HG02973 (cell line): Measurements from ENCODE around the gene LY6G6C.
A peak's percentile ranks its signal among the peaks of the same experiment; 100 is the strongest.

ENCODE experiments used
- ATAC-seq: cut with Tn5 transposase; IDR thresholded peaks from one replicate; pipeline ENCODE4 v1.9.1; 2021; ENCODE audit warnings: moderate library complexity; ENCODE audit not compliant: unreplicated experiment

The LY6G6C gene

GRCh38 chr6:31742894-31743293 lies 21.3 kb upstream of the LY6G6C start:
- ATAC-seq: no peak

GRCh38 chr6:31741815-31742214 lies 20.3 kb upstream of the LY6G6C start:
- ATAC-seq: no peak

GRCh38 chr6:31740397-31741223 lies 19.1 kb upstream of the LY6G6C start:
- no peak for ATAC-seq

- ATAC-seq: peak; percentile 57
These were observed 18.3 kb upstream of the LY6G6C start, which contains the start of gene MSH5 for GRCh38 chr6:31739639-31740396. Gene MSH5, plus strand, starts transcription at chr6:31740005. Its CDS starts 462 bp downstream, at chr6:31740467.

- ATAC-seq: no peak
These were observed 16.7 kb upstream of the LY6G6C start for GRCh38 chr6:31737991-31738979.

- no peak for ATAC-seq
These were observed 15.9 kb upstream of the LY6G6C start for GRCh38 chr6:31737315-31737990.

- ATAC-seq: no peak
These were observed 15.3 kb upstream of the LY6G6C start for GRCh38 chr6:31736768-31737314.

GRCh38 chr6:31736021-31736767 lies 14.6 kb upstream of the LY6G6C start, which contains the start of gene CLIC1:
Gene CLIC1, minus strand, starts transcription at chr6:31736530. Its CDS starts 230 bp downstream, at chr6:31736300.
- no peak for ATAC-seq

DNA sequence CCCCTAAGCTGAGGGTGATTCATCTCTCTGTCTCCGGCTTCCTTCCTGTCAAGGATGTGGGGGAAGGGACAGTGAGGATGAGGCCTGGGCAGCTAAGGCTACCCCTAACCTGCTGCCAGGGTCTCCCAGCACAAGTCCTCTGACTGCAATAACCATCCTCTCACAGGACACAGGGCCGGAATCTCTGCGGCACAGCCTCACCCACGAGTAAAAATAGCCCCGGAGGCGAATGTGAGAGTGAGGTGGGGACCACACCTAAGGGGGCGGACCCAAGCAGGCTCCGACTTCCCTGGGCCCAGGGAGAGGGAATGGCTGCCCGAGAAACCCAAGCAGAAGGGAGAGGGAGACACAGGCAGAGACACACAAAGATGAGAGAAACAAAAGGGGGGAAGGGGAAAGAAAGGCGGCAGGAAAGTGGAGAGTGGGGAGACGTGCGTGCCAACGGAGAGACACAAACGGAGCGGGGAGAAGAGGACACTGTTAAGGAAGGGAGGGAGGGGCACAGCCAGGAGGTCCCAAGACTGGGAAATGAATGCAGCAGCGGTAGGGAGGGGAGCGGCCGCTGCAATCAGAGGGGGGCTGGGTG lies 13.4 kb upstream of the LY6G6C start:
- no peak for ATAC-seq

DNA sequence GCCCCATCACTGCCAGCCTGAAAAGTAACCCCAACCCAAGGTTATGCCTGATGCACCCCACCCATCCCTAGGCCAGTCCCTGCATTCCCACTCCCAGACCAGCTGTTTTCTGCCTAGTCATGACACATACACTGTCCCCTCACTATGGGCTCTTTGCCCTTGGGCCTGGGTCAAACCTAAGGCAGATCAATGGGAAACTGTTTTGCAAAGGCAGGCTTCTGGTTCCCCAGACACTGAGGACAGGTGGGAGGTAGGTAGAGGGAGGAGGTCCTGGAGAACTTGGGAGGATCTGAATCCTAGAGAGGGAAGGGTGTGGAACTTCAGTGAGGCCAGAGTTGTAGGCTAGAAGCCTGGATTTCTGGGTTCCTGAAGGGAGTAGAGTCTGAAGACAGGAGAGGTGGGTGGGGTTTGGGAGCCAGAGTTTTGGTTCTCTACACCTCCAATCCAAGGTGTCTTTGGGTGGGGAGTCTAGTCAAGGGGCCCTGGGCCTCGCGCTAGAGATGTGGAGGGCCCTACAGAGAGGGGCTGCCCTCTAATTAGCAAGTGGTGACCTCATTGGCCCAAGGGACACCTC lies 12.8 kb upstream of the LY6G6C start:
- ATAC-seq: no peak

GRCh38 chr6:31733734-31734133 lies 12.2 kb upstream of the LY6G6C start:
- no peak for ATAC-seq

DNA sequence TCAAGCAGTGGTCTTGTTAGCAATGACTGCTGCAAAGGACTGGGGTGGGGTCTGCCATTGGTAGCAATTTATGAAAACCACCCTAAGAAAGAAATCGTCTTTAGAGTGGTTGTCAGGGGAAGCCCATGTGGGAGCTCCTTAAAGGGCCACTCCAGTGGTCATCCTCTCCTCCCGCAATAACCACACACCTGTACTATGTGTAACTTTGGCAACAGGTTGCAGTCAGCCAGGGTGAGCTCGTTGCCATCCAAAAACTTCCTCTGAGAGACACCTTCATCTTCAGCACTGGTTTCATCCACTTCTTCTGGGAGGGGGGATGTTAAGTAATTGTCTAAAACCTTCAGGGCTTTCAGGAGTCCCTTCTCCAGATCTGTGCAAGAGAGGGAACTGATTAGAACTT lies 10.5 kb upstream of the LY6G6C start:
- no peak for ATAC-seq

DNA sequence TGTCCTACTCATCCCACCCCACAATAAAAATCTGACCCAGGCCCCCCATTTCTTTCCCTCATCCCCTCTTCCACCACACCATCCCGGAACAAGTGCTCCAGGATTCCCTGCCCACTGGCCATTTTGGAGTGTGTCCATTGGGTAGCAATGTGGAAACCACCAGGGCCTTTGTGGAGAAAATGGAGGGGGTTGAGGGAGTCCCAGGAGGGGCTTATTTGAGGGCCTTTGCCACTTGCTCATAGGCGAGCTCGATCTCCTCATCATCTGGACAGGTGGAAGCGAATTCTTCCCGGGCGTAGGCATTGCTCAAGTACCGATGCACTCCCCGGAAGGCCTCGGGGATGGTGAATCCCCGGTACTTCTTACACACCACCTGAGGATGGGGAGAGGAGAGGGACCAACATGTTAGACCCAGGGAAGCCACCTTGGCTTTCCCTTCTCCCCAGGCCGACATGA lies 9.1 kb upstream of the LY6G6C start:
- no peak for ATAC-seq

DNA sequence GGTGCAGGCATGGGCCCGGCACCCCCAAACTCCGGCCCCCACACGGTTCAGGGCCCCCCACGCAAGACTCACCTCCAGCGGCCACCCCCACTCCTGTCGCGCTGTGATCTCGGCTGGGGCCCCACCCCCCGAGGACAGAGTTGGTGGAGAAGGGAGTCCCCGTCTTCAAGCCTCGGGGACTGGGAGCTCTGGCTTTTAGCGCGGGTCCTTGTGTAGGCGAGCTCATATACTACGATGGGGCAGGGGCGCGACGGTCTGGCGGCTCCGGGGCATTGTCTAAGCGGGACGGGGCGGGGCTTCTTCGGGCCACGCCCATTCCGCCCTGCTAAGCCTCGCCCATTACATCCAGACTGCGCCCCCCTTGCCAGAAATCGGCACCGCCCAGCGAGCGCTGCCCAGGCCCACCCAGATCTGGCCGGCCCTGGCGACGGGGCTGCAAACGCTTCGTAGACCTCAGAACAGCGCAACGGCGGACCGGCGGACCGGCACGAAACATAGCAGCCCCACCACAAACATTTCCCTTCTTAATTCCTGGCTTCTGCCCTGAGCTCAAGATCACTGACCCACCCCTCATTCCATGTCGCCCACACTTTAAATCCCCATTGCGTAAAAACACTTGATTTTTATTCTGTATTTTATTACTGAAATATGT lies 8.6 kb upstream of the LY6G6C start:
- ATAC-seq: no peak

- peak; percentile 43 for ATAC-seq
These were observed 8.0 kb upstream of the LY6G6C start for GRCh38 chr6:31729515-31729978.

DNA sequence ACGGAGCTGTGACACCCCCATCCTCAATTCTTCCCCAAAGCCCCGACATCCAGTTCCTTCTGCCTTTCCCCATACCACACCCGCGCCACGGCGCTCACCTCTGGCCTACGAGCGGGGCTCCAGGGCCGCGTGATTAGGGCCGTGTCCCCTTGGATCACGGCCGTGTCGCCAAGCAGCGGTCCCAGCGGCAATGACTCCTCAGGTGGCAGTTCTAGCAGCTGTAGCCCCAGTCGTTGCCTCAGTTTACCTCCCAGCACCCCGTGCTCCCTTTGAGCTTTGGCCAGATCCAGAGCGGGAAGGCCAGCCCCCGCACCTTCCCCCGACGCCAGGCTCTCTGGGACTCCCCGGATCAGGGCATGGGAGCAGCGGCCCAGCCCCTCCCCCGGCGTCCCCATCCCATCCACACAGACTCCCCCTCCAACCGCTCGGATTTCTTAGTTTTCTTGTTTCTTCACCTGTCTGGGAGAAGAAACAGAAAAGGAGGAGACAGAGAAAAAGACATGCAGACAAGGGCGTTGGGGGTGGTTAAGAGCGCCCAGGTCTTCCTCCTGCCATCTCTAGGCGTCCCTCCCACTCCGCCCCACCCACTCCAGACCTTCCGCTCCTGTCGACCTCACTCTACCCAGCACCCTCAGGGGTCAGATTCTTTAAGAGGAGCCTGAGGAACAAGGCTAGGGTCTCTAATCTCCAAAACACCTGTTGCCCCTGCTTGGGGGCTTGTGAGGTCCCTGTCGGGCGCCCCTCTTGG lies 7.4 kb upstream of the LY6G6C start, which contains the start of gene DDAH2:
DDAH2 (minus strand) TSS at position 533 of the 748 bp plus-strand sequence; CDS start at position 395, 138 bp downstream.
- no peak for ATAC-seq
